Measurements from ENCODE around the gene FTO. TPM values are rescaled to one million over a fixed set of nuclear protein-coding genes. Genes with fewer than 3 reads are reported as not detected.
"Not testable (repeated sequence)": the region's sequence is repeated elsewhere in the genome, so short reads cannot be mapped to it uniquely, and the experiment has no call there.

The FTO gene
- total RNA-seq, 4 donors from 2014 or later, result 125 to 182 (median 164) TPM

- H3K4me1 ChIP-seq, result no peaks in the 10 kb centered on the region
- 41 to 47% methylated on average over 7 of the region's 7 CpGs for WGBS, 2 donors
- no peaks in the 10 kb centered on the region for H3K27me3 ChIP-seq
- intact Hi-C loops (cut with DNase I), result no loop called here
- TF ChIP-seq POLR2A (IDR thresholded peaks at IDR 0.05) (no peak), CTCF (IDR thresholded peaks at IDR 0.05) (no peak)
- H3K36me3 ChIP-seq, result no peaks in the 10 kb centered on the region
- no peak for DNase-seq
- H3K4me3 ChIP-seq (replicated peaks in 1 of 3), result no peak overlapping the region
- no peaks in the 10 kb centered on the region for H3K9me3 ChIP-seq
- H3K27ac ChIP-seq, result no peak overlapping the region
Observed at GRCh38 chr16:54178478-54178976, 474.6 kb downstream of the FTO start.

- H3K9me3 ChIP-seq, result no peaks in the 10 kb centered on the region
- no peaks in the 10 kb centered on the region for H3K4me1 ChIP-seq
- H3K4me3 ChIP-seq (replicated peaks in 1 of 3), result no peak overlapping the region
- intact Hi-C loops (cut with DNase I), result no loop called here
- no peak for DNase-seq
- TF ChIP-seq CTCF (IDR thresholded peaks at IDR 0.05) (no peak), POLR2A (IDR thresholded peaks at IDR 0.05) (no peak)
- H3K27ac ChIP-seq, result no peak overlapping the region
- WGBS, 2 donors, result 77 to 91% methylated on average over 3 of the region's 3 CpGs
- no peaks in the 10 kb centered on the region for H3K27me3 ChIP-seq
- H3K36me3 ChIP-seq, result no peaks in the 10 kb centered on the region
Observed at GRCh38 chr16:54180421-54181359, 476.7 kb downstream of the FTO start.

DNA sequence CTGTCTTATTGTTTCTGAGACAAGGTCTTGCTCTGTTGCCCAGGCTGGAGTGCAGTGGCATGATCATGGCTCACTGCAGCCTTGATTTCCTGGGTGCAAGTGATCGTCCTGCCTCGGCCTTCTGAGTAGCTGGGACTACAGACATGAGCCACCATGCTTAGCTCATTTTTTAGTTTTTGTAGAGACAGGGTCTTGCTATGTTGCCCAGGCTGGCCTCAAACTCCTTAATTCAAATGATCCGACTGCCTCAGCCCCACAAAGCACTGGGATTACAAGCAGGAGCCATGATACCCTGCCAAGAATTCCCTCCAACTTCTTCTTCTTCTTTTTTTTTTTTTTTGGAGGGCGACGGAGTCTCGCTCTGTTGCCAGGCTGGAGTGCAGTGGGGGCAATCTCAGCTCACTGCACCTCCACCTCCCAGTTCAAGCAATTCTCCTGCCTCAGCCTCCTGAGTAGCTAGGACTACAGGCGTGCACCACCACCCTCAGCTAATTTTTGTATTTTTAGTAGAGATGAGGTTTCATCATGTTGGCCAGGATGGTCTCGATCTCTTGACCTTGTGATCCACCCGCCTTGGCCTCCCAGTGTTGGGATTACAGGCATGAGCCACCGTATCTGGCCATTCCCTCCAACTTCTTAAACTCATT lies 477.9 kb downstream of the FTO start:
- H3K9me3 ChIP-seq; DNase-seq; intact Hi-C loops (cut with DNase I); H3K27ac ChIP-seq; H3K36me3 ChIP-seq; H3K27me3 ChIP-seq; H3K4me3 ChIP-seq (replicated peaks in 1 of 3); H3K4me1 ChIP-seq: not testable (repeated sequence)
- 92 to 95% methylated on average over 10 of the region's 10 CpGs for WGBS, 2 donors

- Histone ChIP-seq H3K9me3 (no peaks in the 10 kb centered on the region), H3K27me3 (peaks cover 6% of the 10 kb centered on the region), H3K36me3 (no peaks in the 10 kb centered on the region), H3K27ac (no peak overlapping the region), H3K4me3 (replicated peaks in 1 of 3) (no peak overlapping the region), H3K4me1 (no peaks in the 10 kb centered on the region)
- intact Hi-C loops (cut with DNase I), result no loop called here
- TF ChIP-seq CTCF (IDR thresholded peaks at IDR 0.05) (no peak), POLR2A (IDR thresholded peaks at IDR 0.05) (no peak)
- DNase-seq, result no peak
- 94 to 95% methylated on average over 2 of the region's 2 CpGs for WGBS, 2 donors
Observed at GRCh38 chr16:54185045-54185444, 481.1 kb downstream of the FTO start.

GRCh38 chr16:54191163-54191562 lies 487.2 kb downstream of the FTO start:
- no peak for DNase-seq
- H3K9me3 ChIP-seq, result no peaks in the 10 kb centered on the region
- WGBS, 2 donors, result 82 to 89% methylated on average over 2 of the region's 2 CpGs
- H3K36me3 ChIP-seq, result no peaks in the 10 kb centered on the region
- peaks cover 6% of the 10 kb centered on the region for H3K27me3 ChIP-seq
- no peak overlapping the region for H3K27ac ChIP-seq
- no peak overlapping the region for H3K4me3 ChIP-seq (replicated peaks in 1 of 3)
- no peak for TF ChIP-seq CTCF (IDR thresholded peaks at IDR 0.05)
- TF ChIP-seq POLR2A (IDR thresholded peaks at IDR 0.05), result no peak
- intact Hi-C loops (cut with DNase I), result no loop called here
- H3K4me1 ChIP-seq, result no peaks in the 10 kb centered on the region

All from thyroid gland (tissue), 4 donors.